Mesenchymal stem cell (in vitro differentiated cells and primary cell): ENCODE results near the gene LCN6.
A peak's percentile ranks its signal among the peaks of the same experiment; 100 is the strongest.

Source experiments
- DNase-seq: peaks from one replicate; pipeline ENCODE4 v3.0.0-alpha.2; 2013
- H2AFZ ChIP-seq: one replicate; pipeline ENCODE4 v1.6.1; 2013; ENCODE audit warnings: low read depth, mild to moderate bottlenecking, control low read depth, inconsistent platforms, low read length, moderate library complexity
- H2AK5ac ChIP-seq: 2 replicates; pipeline ENCODE4 v1.6.1; 2013; ENCODE audit warnings: low read length, moderate library complexity, mild to moderate bottlenecking, inconsistent platforms; ENCODE audit not compliant: severe bottlenecking
- H2BK120ac ChIP-seq: one replicate; pipeline ENCODE4 v1.6.1; 2013; ENCODE audit warnings: low read depth, mild to moderate bottlenecking, inconsistent platforms, low read length, moderate library complexity
- H2BK12ac ChIP-seq, 2 experiments: one replicate each; pipeline ENCODE4 v1.6.1; 2013; ENCODE audit warnings: inconsistent platforms in 2 of 2, low read length in 2 of 2, mild to moderate bottlenecking in 2 of 2, moderate library complexity in 2 of 2, control low read depth in 1 of 2
- H2BK15ac ChIP-seq: one replicate; pipeline ENCODE4 v1.6.1; 2013; ENCODE audit warnings: mild to moderate bottlenecking, low read depth, inconsistent platforms; ENCODE audit not compliant: poor library complexity, severe bottlenecking
- H2BK5ac ChIP-seq: 2 replicates; pipeline ENCODE4 v1.6.1; 2013; ENCODE audit warnings: low read depth, mild to moderate bottlenecking, low read length, control low read depth, inconsistent platforms; ENCODE audit not compliant: poor library complexity, severe bottlenecking
- H3K14ac ChIP-seq, 2 experiments: one replicate each; pipeline ENCODE4 v1.6.1; 2013; ENCODE audit warnings: inconsistent platforms in 2 of 2, low read length in 2 of 2, control low read depth in 1 of 2, mild to moderate bottlenecking in 1 of 2, moderate library complexity in 1 of 2
- H3K18ac ChIP-seq, 2 experiments: one replicate each; pipeline ENCODE4 v1.6.1; 2013; ENCODE audit warnings: inconsistent platforms in 2 of 2, low read length in 2 of 2, control low read depth in 1 of 2, low read depth in 1 of 2, mild to moderate bottlenecking in 1 of 2
- H3K23ac ChIP-seq, 2 experiments: one replicate each; pipeline ENCODE4 v1.6.1; 2013; ENCODE audit warnings: inconsistent platforms in 2 of 2, low read length in 2 of 2, mild to moderate bottlenecking in 2 of 2, moderate library complexity in 2 of 2, control low read depth in 1 of 2
- H3K27ac ChIP-seq: 2 replicates; pipeline ENCODE4 v1.5.1; 2013; ENCODE audit warnings: mild to moderate bottlenecking, moderate library complexity, low read length, control low read depth, inconsistent platforms; ENCODE audit not compliant: poor library complexity, severe bottlenecking
- H3K27me3 ChIP-seq, 2 experiments: 2 replicates each; pipeline versions ENCODE4 v1.6.1 to v1.7.0; 2013; ENCODE audit warnings: low read length in 2 of 2, mild to moderate bottlenecking in 2 of 2, moderate library complexity in 2 of 2, control low read depth in 1 of 2, inconsistent platforms in 1 of 2; ENCODE audit not compliant: control insufficient read depth in 1 of 2, insufficient read depth in 1 of 2
- H3K36me3 ChIP-seq, 2 experiments: 2 replicates each; pipeline versions ENCODE4 v1.6.1 to v1.7.0; 2013; ENCODE audit warnings: low read length in 2 of 2, control low read depth in 1 of 2, inconsistent platforms in 1 of 2, low read depth in 1 of 2, mild to moderate bottlenecking in 1 of 2; ENCODE audit not compliant: insufficient read depth in 2 of 2, control insufficient read depth in 1 of 2
- H3K4ac ChIP-seq, 2 experiments: one replicate each; pipeline ENCODE4 v1.6.1; 2013; ENCODE audit warnings: inconsistent platforms in 2 of 2, low read length in 2 of 2, mild to moderate bottlenecking in 2 of 2, moderate library complexity in 2 of 2, control low read depth in 1 of 2, low read depth in 1 of 2
- H3K4me1 ChIP-seq: 2 replicates; pipeline ENCODE4 v1.6.1; 2013; ENCODE audit warnings: low read depth, low read length, control low read depth; ENCODE audit not compliant: control insufficient read depth, insufficient read depth
- H3K4me2 ChIP-seq: 2 replicates; pipeline ENCODE4 v1.6.1; 2013; ENCODE audit warnings: low read length, mild to moderate bottlenecking, inconsistent platforms; ENCODE audit not compliant: poor library complexity, severe bottlenecking
- H3K4me3 ChIP-seq, 2 experiments: 2 replicates each; pipeline versions ENCODE4 v1.5.1 to v1.7.0; 2013; ENCODE audit warnings: low read length in 2 of 2, mild to moderate bottlenecking in 2 of 2, control low read depth in 1 of 2, low read depth in 1 of 2; ENCODE audit not compliant: insufficient read depth in 1 of 2
- H3K79me1 ChIP-seq: replicated peaks from 2 replicates; pipeline ENCODE4 v1.6.1; 2013; ENCODE audit warnings: mild to moderate bottlenecking, control low read depth, low read length, inconsistent platforms; ENCODE audit not compliant: poor library complexity, severe bottlenecking
- H3K9ac ChIP-seq: 2 replicates; pipeline ENCODE4 v1.7.0; 2013; ENCODE audit warnings: mild to moderate bottlenecking, low read length, moderate library complexity
- H3K9me3 ChIP-seq: 2 replicates; pipeline ENCODE4 v1.7.0; 2013; ENCODE audit warnings: mild to moderate bottlenecking, low read length; ENCODE audit not compliant: control insufficient read depth
- H4K8ac ChIP-seq: one replicate; pipeline ENCODE4 v1.6.1; 2013; ENCODE audit warnings: inconsistent platforms, mild to moderate bottlenecking, low read length, moderate library complexity
- H4K91ac ChIP-seq: one replicate; pipeline ENCODE4 v1.6.1; 2013; ENCODE audit warnings: mild to moderate bottlenecking, low read length, inconsistent platforms
- WGBS: methylation state at CpG from one replicate; pipeline ENCODE4 v1.1.7; 2013; ENCODE audit warnings: mixed read lengths; 5-methylcytosine and 5-hydroxymethylcytosine counted together

The LCN6 gene

GRCh38 chr9:136745389-136746154, 2.8 kb downstream of the LCN6 start:
- peaks cover 52 to 62% of the 10 kb centered on the region in 2 experiments for H3K27me3 ChIP-seq
- 83% methylated on average over 22 of the region's 23 CpGs for WGBS
- H2AK5ac ChIP-seq = no peak overlapping the region
- no peak overlapping the region for H3K27ac ChIP-seq
- H3K9me3 ChIP-seq = no peaks in the 10 kb centered on the region
- H2BK120ac ChIP-seq = no peak overlapping the region
- no peak overlapping the region for H3K4me2 ChIP-seq
- peaks cover 7% of the 10 kb centered on the region for H3K4me1 ChIP-seq
- H2AFZ ChIP-seq = no peak overlapping the region
- no peak overlapping the region for H3K9ac ChIP-seq
- H3K4me3 ChIP-seq = no peak overlapping the region
- no peak overlapping the region for H2BK15ac ChIP-seq
- no peak overlapping the region for H4K91ac ChIP-seq
- peak overlapping the region; percentile 14 for H4K8ac ChIP-seq
- DNase-seq = no peak
- H2BK5ac ChIP-seq = no peak overlapping the region
- H3K79me1 ChIP-seq = no peaks in the 10 kb centered on the region
- H3K36me3 ChIP-seq = peaks cover 0 to 4% of the 10 kb centered on the region in 2 experiments
- no peak overlapping the region for H2BK12ac ChIP-seq
- H3K18ac ChIP-seq = no peak overlapping the region
- H3K14ac ChIP-seq = no peak overlapping the region
- H3K4ac ChIP-seq = no peak overlapping the region
- no peak overlapping the region for H3K23ac ChIP-seq

- no peak for DNase-seq
- Histone ChIP-seq H3K4me3 (no peak overlapping the region), H3K9ac (no peak overlapping the region), H2AK5ac (no peak overlapping the region), H4K91ac (no peak overlapping the region), H3K79me1 (no peaks in the 10 kb centered on the region), H2BK120ac (no peak overlapping the region), H3K23ac (no peak overlapping the region), H3K18ac (no peak overlapping the region), H2BK15ac (peak overlapping the region; percentile 57), H3K27ac (no peak overlapping the region), H3K4ac (no peak overlapping the region), H2AFZ (no peak overlapping the region), H3K27me3 (peaks cover 60 to 70% of the 10 kb centered on the region in 2 experiments), H3K14ac (no peak overlapping the region), H4K8ac (no peak overlapping the region), H3K36me3 (peaks cover 0 to 4% of the 10 kb centered on the region in 2 experiments), H3K9me3 (no peaks in the 10 kb centered on the region), H2BK12ac (no peak overlapping the region), H3K4me1 (peaks cover 7% of the 10 kb centered on the region), H3K4me2 (no peak overlapping the region), H2BK5ac (no peak overlapping the region)
- 88% methylated on average over 15 of the region's 18 CpGs for WGBS
Measured at GRCh38 chr9:136744773-136745172, 3.6 kb downstream of the LCN6 start.

- 88% methylated on average over 16 of the region's 16 CpGs for WGBS
- peaks cover 7% of the 10 kb centered on the region for H3K4me1 ChIP-seq
Measured at GRCh38 chr9:136743639-136744211, 4.6 kb downstream of the LCN6 start.

GRCh38 chr9:136742591-136743391, 5.5 kb downstream of the LCN6 start, which contains the start of gene LCN10:
LCN10 (minus strand) TSS chr9:136742940; CDS start chr9:136742903, 37 bp downstream.
- H2BK12ac ChIP-seq = no peak within 1 kb of the TSS
- H4K8ac ChIP-seq = no peak within 1 kb of the TSS
- H3K4me3 ChIP-seq = no peak within 1 kb of the TSS
- H3K23ac ChIP-seq = no peak within 1 kb of the TSS
- H2BK15ac ChIP-seq = no peak within 1 kb of the TSS
- H3K36me3 ChIP-seq = no peaks in the 10 kb centered on the region
- peaks cover 59 to 80% of the 10 kb centered on the region in 2 experiments for H3K27me3 ChIP-seq
- H3K79me1 ChIP-seq = no peaks in the 10 kb centered on the region
- no peak within 1 kb of the TSS for H3K9ac ChIP-seq
- peak within 1 kb of the TSS; percentile 52 for H4K91ac ChIP-seq
- H2AFZ ChIP-seq = no peak within 1 kb of the TSS
- DNase-seq = peak; percentile 15
- no peak within 1 kb of the TSS for H3K4ac ChIP-seq
- H2BK120ac ChIP-seq = no peak within 1 kb of the TSS
- peaks cover 2% of the 10 kb centered on the region for H3K4me1 ChIP-seq
- H3K14ac ChIP-seq = peak within 1 kb of the TSS in 1 of 2 experiments; percentile 46
- no peak within 1 kb of the TSS for H3K4me2 ChIP-seq
- no peak within 1 kb of the TSS for H3K18ac ChIP-seq
- WGBS = 40% methylated on average over 15 of the region's 25 CpGs
- H2AK5ac ChIP-seq = no peak within 1 kb of the TSS
- no peak within 1 kb of the TSS for H3K27ac ChIP-seq
- no peak within 1 kb of the TSS for H2BK5ac ChIP-seq
- H3K9me3 ChIP-seq = no peaks in the 10 kb centered on the region

More at GRCh38 chr9:136743639-136744211, 4.6 kb downstream of the LCN6 start:
- Histone ChIP-seq H3K27me3 (peaks cover 61 to 72% of the 10 kb centered on the region in 2 experiments), H3K4ac (no peak overlapping the region), H3K36me3 (no peaks in the 10 kb centered on the region), H4K8ac (no peak overlapping the region), H3K79me1 (no peaks in the 10 kb centered on the region), H3K23ac (no peak overlapping the region), H3K4me2 (no peak overlapping the region), H2BK15ac (no peak overlapping the region), H2AK5ac (no peak overlapping the region), H4K91ac (no peak overlapping the region), H2BK5ac (no peak overlapping the region), H3K4me3 (no peak overlapping the region), H3K18ac (no peak overlapping the region), H3K27ac (no peak overlapping the region), H3K14ac (no peak overlapping the region), H3K9ac (no peak overlapping the region), H2BK12ac (no peak overlapping the region), H3K9me3 (no peaks in the 10 kb centered on the region), H2BK120ac (no peak overlapping the region), H2AFZ (no peak overlapping the region)
- no peak for DNase-seq
